ENCODE results near the gene GAK. TPM values are rescaled to one million over a fixed set of nuclear protein-coding genes. Genes with fewer than 3 reads are reported as not detected.
"Not testable (repeated sequence)": the region's sequence is repeated elsewhere in the genome, so short reads cannot be mapped to it uniquely, and the experiment has no call there.

GAK gene
- total RNA-seq, 4 donors from 2014 or later: 50.6 to 1,098 (median 104) TPM

GRCh38 chr4:814312-814850 lies 117.7 kb downstream of the GAK start:
- no peak overlapping the region for H3K27ac ChIP-seq
- H3K4me1 ChIP-seq: no peaks in the 10 kb centered on the region
- H3K27me3 ChIP-seq: peaks cover 0 to 12% of the 10 kb centered on the region in 2 donors
- TF ChIP-seq CTCF (IDR thresholded peaks at IDR 0.05) (no peak), POLR2A (IDR thresholded peaks at IDR 0.05) (no peak)
- DNase-seq: no peak
- no peaks in the 10 kb centered on the region for H3K9me3 ChIP-seq
- intact Hi-C loops (cut with DNase I; ENCODE audit: low total_unique reads): no loop called here
- no peaks in the 10 kb centered on the region for H3K36me3 ChIP-seq
- H3K4me3 ChIP-seq: no peak overlapping the region

- no peaks in the 10 kb centered on the region for H3K9me3 ChIP-seq
These were observed 118.2 kb downstream of the GAK start for GRCh38 chr4:813900-814299.

GRCh38 chr4:808860-809570 lies 123.1 kb downstream of the GAK start:
- Histone ChIP-seq H3K4me3 (no peak overlapping the region), H3K9me3 (no peaks in the 10 kb centered on the region), H3K27ac (no peak overlapping the region), H3K27me3 (peaks cover 0 to 19% of the 10 kb centered on the region in 2 donors), H3K36me3 (no peaks in the 10 kb centered on the region), H3K4me1 (no peaks in the 10 kb centered on the region)
- TF ChIP-seq POLR2A (IDR thresholded peaks at IDR 0.05) (no peak), CTCF (IDR thresholded peaks at IDR 0.05) (no peak)
- no peak for DNase-seq
- intact Hi-C loops (cut with DNase I; ENCODE audit: low total_unique reads): no loop called here

More at GRCh38 chr4:813900-814299, 118.2 kb downstream of the GAK start:
- no peaks in the 10 kb centered on the region for H3K4me1 ChIP-seq
- H3K27ac ChIP-seq: no peak overlapping the region
- intact Hi-C loops (cut with DNase I; ENCODE audit: low total_unique reads): no loop called here
- TF ChIP-seq CTCF (IDR thresholded peaks at IDR 0.05) (no peak), POLR2A (IDR thresholded peaks at IDR 0.05) (no peak)
- H3K36me3 ChIP-seq: no peaks in the 10 kb centered on the region
- no peak overlapping the region for H3K4me3 ChIP-seq
- no peak for DNase-seq
- peaks cover 0 to 12% of the 10 kb centered on the region in 2 donors for H3K27me3 ChIP-seq

GRCh38 chr4:807792-808191 lies 124.3 kb downstream of the GAK start:
- Histone ChIP-seq H3K27ac (no peak overlapping the region), H3K4me3 (no peak overlapping the region), H3K36me3 (no peaks in the 10 kb centered on the region), H3K4me1 (no peaks in the 10 kb centered on the region), H3K9me3 (no peaks in the 10 kb centered on the region), H3K27me3 (peaks cover 0 to 9% of the 10 kb centered on the region in 2 donors)
- DNase-seq: no peak
- intact Hi-C loops (cut with DNase I; ENCODE audit: low total_unique reads): no loop called here
- TF ChIP-seq CTCF (IDR thresholded peaks at IDR 0.05) (no peak), POLR2A (IDR thresholded peaks at IDR 0.05) (no peak)

GRCh38 chr4:806979-807378 lies 125.1 kb downstream of the GAK start:
- H3K4me3 ChIP-seq; H3K4me1 ChIP-seq; DNase-seq; intact Hi-C loops (cut with DNase I; ENCODE audit: low total_unique reads); H3K9me3 ChIP-seq; H3K27ac ChIP-seq; H3K36me3 ChIP-seq; H3K27me3 ChIP-seq: not testable (repeated sequence)
